SIG-M5 treated with dmso at 0.1 percent for 504 hours (cell line): ENCODE measurements around the gene ARHGEF10L.
"Not testable (repeated sequence)": the region's sequence is repeated elsewhere in the genome, so short reads cannot be mapped to it uniquely, and the experiment has no call there.

Experiments
- DNase-seq: peaks from one replicate; lab custom pipeline; 2025; ENCODE audit not compliant: unreplicated experiment; lab: John Stamatoyannopoulos, UW

ARHGEF10L gene

DNA sequence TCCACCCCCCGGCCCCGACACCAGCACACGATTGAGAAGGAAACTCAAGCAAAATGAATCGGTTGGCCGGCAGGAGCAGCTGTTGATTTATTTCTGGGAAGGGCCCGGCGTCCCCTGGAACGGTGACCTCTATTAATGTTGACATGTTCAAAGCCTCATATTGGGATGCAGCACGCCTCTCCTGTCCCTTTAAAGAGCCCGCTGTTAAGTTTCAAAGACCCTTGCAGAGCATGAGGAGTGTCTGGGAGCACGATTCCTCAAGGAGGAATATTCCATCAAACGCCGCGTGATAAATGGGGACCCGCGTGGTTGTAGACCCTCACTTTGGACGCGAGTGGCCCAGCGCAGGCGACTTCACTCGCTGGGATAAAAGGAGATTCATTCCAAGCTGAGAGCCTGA, 194.2 kb downstream of the ARHGEF10L start:
- DNase-seq: no peak

DNA sequence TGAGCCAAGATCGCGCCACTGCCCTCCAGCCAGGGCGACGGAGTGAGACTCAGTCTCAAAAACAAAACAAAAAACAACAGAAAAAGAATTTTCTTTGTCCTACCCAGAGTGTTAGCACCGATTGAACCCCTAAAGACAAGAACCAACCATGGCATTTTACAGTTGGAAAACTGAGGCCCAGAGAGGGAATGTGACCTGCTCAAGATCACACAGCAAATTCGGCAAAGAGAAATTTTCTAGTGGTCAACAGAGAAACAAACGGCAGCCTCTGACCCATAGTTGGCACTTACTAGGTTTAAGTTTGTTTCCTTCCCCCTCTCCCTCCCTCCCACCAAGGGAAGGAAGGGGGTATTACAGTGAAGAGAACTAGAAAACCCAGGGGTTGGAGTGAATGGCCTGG, 195.1 kb downstream of the ARHGEF10L start:
- no peak for DNase-seq

DNA sequence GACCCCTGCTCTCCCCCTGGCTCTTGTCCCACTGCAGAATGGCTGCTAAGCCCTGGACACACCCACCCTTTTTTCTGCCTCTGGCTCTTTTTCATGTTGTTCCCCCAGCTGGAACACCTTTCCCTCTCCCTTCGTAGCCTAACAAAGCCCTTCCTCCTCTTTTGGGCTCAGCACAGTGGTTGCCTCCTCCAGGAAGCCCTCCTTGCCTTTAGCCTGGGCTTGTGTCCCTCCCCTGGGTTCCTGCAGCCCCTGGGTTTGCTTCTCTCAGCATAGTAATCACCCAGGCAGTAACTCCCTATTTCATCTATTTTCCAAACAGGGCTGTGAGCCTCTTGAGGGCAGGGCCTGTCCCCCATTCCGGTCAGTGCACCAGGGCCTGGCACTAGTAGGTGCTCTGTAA, 195.8 kb downstream of the ARHGEF10L start:
- no peak for DNase-seq

DNA sequence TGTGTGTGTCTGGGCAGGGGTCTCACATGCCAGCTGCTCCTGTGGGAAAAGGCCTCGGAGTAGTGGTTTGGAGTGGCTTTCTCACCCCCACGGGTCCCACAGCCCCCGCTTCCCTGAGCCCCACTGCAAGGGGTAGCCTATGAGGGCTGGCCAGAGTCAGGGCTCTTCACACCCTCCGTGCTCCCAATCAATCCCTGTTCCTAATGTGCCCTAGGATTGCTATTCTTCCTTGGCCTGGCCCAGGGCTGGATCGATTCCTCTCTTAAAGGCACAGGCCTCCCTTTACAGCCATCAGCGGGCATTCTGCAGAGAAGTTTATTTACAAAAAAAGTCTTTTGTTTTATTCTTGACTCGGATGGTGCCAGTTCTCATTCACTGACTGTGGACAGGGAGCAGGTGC, 196.3 kb downstream of the ARHGEF10L start:
- no peak for DNase-seq

DNA sequence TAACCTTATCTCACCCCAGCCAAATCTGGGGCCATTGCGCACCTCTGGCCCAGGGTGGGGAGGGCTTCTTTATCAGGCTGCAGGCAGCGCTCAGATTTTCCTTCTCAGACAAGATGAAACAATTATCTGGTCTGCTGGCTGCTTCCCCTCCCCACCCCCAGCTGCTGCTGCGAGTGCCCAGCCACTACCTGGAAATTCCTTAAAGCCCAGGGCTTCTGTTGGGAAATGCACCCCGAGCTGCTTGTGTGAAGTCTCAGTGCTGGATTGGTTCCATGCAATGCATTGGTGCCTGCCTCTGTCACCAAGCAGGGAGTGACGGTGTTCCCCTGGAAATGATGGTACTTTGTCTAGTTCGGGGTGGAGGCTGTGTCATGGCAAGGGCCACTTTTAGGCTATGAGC, 197.1 kb downstream of the ARHGEF10L start:
- DNase-seq: no peak

DNA sequence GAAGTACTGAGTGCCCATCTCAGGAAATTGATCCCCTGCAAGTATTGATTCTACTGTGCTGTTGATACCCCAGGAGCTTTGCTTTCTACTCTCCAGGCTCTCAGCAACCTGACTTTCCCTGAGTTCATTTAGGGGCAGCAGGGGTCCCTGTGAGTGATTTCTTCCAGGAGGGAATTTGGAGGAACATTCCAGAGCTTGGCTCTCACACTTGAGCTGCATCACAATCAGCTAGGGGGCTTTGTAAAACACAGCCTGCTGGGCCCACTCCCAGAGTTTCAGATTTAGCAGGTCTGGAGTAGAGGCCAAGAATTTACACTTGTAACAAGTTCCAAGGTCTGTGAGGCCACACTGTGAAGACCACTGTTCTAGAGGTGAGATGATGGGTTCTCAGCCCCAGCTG, 199.6 kb downstream of the ARHGEF10L start:
- no peak for DNase-seq

DNA sequence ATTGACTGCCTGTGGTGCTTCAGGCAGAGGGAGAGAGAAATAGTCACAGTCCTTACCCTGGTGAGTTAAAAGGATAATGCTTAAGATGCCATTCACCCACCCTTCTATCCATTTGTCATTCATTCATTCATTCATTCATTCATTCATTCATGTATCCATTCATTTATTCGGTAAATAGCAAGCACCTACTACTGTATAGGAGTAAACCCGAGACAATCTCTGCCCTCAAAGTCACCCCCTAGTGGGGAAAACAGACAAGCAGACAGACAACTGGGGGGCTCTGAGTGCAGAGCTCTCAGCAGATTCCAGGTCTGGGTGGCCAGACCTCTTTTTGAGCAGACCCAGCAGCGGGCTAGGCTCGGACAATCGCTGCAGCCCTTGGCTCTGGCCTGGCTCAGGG, 201.6 kb downstream of the ARHGEF10L start:
- no peak for DNase-seq

DNA sequence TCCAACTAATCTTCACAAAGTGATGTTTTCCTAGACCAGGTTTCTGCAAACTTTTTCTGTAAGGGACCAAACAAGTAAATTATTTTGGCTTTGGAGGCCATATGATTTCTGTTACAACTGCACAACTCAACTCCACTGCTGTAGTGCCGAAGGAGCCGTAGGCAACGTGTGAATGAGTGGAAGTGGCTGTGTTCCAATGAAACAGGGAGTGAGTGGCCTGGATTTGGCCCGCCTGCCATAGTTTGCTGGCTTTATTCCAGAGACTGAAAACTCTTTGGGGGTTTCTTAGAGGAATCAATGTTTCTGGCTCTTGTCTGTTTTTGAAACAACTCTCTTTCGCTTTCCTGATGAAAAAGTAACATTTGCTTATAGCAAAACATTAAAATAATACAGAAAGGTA, 203.1 kb downstream of the ARHGEF10L start:
- DNase-seq: no peak

DNA sequence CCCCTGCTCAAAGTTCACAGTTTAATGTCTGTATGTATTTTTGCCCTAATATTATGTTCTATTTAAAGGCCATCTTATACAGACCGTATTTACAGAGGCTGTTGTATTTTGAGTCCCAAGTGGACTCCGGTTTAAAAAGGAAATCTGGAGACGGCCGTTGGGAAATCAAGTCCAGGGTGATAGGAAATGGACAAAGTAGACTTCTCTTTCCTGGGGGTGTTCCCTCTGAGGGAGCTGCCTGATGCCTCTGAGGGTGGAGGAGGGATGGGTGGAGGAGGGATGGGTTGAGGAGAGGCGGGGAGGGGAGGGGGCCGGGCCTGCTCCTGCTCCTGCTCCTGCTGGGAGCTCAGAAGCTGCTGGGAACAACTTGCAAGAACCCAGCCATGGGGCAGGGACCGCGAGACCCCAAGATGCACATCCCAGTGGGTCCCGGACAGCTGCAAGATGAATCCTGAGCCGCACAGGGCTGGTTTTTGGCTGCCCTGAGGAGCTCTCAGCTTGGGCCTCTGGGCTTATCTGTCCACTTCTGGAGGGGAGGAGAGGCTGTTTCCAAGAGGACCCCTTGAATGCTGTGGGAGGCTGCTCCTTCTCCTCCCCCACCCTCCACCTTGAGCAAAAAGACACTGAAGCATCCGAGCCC, 203.6 kb downstream of the ARHGEF10L start:
- DNase-seq: no peak

DNA sequence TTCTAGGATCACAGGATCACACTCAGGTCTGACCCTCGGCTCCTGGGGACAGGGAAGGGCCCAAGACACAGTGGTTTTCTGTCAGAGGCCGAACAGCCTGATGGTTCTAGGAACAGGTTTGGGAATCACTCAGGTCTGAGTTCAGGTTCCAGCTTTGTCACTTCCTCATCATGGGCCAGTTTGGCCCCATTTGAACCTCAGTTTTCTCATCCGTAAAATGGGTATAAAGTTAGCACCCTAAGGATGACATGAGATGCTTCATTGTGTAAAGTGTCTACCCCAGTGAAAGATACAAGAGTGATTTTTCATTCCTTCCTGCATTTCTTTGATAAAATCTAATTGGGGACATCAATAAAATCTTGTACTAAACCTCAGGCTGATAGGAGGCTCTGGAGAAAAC, 204.4 kb downstream of the ARHGEF10L start:
- no peak for DNase-seq

DNA sequence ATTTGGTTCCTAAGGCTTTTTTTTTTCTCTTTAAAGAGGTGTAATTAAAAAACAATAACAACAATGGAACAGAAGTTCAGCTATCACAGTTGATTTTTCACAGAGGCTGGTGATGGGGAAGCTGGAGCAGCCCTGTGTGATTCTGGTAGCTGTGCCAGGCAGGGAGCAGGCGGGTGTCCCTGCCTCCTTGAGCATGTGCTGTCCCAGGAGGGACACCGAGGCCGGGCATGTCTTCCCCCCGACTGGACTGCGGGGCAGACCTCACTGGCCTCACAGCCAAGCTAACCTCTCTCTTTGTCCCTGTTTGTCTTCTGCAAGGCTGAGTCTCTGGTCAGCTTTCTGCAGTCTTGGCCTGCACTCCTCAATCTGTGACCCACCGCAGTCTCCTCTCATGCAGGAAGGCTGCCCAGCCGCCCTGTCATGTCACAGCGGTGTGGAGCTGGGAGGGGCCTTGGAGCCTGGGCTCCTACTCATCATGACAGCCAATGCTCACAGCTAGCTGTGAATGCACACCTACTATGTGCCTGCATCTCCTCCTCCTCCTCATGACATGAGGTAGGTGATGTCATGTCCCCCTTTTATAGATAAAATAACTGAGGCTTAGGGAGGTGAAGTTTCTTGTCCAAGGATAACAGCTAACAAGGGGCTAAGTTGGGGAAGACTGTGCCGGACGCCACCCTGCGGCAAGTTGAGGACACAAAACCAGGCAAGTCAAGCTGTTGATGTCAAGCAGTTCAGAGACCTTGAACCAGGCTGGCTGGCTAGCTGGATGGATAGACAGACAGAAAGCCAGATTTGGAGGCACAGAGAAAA, 205.4 kb downstream of the ARHGEF10L start:
- no peak for DNase-seq

DNA sequence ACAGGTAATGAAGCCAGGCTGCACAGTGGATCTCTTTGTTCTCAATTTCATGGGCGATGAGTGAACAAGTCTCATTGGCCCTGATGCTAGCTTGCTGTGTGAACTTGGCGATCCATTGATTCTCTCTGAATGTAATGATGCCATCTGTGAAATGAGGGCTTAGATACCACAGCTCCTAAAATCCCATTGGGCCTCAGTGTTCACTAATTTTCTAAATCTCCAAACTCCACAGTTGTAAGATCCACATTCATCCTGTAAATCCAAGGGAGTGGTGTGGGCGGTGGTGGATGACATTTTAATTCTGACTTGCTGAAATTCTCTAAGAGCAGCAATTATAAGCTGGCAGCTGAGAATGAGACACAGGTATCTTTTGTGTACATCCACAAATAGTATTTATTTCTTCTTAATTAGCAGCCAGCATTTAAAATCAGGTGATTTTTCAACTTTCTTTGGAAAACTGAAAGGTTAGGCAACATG, 206.0 kb downstream of the ARHGEF10L start:
- no peak for DNase-seq

DNA sequence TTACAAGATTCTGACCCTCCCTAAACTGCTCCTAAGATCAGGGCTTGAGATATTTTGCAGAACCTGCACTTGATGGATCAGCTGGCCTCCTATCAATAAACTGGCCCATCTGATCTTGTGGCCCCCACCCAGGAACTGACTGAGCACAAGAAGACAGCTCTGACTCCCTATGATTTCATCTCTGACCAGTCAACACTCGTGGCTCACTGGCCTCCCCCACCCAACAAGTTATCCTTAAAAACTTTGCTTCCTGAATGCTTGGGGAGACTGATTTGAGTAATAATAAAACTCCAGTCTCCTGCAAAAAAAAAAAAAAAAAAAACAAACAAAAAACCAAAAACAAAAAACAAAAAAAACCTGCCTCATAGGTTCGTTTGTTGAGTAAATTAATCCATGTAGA, 206.8 kb downstream of the ARHGEF10L start:
- not testable (repeated sequence) for DNase-seq

DNA sequence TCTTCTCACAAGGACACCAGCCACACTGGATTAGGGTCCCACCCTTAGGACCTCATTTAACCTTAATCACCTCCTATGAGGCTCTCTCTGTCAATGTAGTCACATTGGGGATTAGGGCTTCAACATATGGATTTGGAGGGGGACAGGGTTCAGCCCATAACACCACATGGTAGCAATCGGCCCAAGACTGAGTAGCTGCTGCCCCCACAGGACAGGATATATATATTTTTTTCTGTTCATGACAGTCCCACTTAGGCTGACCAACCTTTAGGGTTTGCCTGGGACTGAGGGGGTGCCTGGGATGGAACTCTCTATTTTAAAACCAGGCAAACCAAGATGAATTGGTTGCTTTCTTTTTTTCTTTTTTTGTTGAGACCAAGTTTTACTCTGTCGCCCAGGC, 207.4 kb downstream of the ARHGEF10L start:
- no peak for DNase-seq
